GM10248 (cell line): ENCODE results near the gene TMEFF2.

Source experiments
- CTCF ChIA-PET: fragments of 300-600 bp; sonication (Branson Sonifier 250); formaldehyde crosslinking; extraction: SDS; loops from one replicate; lab custom pipeline; 2021; ENCODE audit warnings: antibody characterized with exemption; lab: Yijun Ruan, JAX
- POLR2A ChIA-PET: fragments of 350-650 bp; sonication (Branson Sonifier 250); formaldehyde crosslinking; extraction: SDS; loops from one replicate; lab custom pipeline; 2020; ENCODE audit warnings: antibody characterized with exemption; lab: Yijun Ruan, JAX
- DNase-seq: peaks from one replicate; pipeline ENCODE4 v3.0.0; 2012; ENCODE audit errors: extremely low spot score
- TF ChIP-seq, protein P1 (sequence below): IDR thresholded peaks from 2 replicates; pipeline ENCODE4 v1.5.1; 2012; ENCODE audit warnings: mild to moderate bottlenecking, low read depth; ENCODE audit errors: extremely low read depth, missing control alignments, control extremely low read depth

TMEFF2 gene

DNA sequence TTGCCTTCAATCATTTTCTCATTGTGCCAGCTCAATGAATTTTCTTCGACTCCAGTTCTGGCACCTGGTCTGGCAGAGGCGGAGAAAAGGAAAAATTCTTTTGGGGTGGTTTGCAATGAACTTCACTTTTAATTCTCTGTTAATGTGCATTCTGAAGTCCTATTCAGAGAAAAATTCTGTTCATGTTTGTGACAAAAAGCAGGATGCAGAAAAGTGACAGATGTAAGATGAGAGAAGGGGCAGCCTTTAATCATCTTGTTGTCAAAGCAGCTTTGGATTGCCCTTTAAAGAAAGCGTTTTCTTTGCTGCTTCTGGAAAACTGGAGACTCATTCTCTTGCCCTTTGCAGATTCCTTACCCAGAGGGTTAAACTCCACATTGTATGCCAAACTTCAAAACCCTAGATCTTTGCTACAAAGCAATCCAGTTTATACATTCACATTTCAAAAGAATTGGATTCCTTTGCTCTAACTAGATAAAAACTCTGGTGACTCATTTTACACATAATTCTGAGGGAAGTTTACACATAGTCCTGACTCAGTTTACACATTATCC lies 253.3 kb downstream of the TMEFF2 start:
- ChIA-PET POLR2A (no interaction called here), CTCF (interaction anchor here (0.7 to 1.4 kb wide), 2 partner anchors 9 to 11 kb away, joined by 3 read pairs; no protein-coding TSS in a partner anchor)
- TF ChIP-seq, protein P1, sequence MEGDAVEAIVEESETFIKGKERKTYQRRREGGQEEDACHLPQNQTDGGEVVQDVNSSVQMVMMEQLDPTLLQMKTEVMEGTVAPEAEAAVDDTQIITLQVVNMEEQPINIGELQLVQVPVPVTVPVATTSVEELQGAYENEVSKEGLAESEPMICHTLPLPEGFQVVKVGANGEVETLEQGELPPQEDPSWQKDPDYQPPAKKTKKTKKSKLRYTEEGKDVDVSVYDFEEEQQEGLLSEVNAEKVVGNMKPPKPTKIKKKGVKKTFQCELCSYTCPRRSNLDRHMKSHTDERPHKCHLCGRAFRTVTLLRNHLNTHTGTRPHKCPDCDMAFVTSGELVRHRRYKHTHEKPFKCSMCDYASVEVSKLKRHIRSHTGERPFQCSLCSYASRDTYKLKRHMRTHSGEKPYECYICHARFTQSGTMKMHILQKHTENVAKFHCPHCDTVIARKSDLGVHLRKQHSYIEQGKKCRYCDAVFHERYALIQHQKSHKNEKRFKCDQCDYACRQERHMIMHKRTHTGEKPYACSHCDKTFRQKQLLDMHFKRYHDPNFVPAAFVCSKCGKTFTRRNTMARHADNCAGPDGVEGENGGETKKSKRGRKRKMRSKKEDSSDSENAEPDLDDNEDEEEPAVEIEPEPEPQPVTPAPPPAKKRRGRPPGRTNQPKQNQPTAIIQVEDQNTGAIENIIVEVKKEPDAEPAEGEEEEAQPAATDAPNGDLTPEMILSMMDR, result no peak
- DNase-seq, result no peak

DNA sequence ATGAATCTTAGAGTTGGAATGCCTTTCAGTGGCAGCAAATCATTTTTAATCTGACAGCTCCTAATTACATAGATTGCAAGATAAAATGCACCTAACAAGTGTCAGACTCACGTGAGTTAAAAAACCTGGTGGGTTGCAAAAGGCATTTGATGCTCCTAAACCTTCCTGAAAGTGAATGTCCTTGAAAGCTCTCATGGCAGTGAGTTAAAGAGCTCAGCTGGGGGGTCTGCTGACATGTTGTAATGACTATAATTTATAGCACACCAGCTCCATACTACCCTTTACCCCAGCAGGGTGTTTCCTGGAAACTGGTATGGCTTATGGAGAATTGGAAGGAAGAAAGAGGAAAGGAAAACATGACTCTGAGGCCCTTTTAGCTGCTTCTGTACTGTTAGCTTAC lies 256.0 kb downstream of the TMEFF2 start:
- TF ChIP-seq, protein P1, result no peak
- POLR2A ChIA-PET, result no interaction called here
- no peak for DNase-seq
- CTCF ChIA-PET, result interaction anchor here (0.8 to 1.6 kb wide), 3 partner anchors 24 to 62 kb away, joined by 3 read pairs; no protein-coding TSS in a partner anchor

- ChIA-PET POLR2A (no interaction called here), CTCF (no interaction called here)
- TF ChIP-seq, protein P1, result no peak
- DNase-seq, result no peak
Observed at GRCh38 chr2:191936882-191937405, 257.8 kb downstream of the TMEFF2 start.

- TF ChIP-seq, protein P1, result no peak
- CTCF ChIA-PET, result interaction anchor here (1.0 kb wide), 1 partner anchor 65 kb away, joined by 3 read pairs; no protein-coding TSS in a partner anchor
- POLR2A ChIA-PET, result no interaction called here
- no peak for DNase-seq
Observed at GRCh38 chr2:191935247-191935646, 259.5 kb downstream of the TMEFF2 start.

DNA sequence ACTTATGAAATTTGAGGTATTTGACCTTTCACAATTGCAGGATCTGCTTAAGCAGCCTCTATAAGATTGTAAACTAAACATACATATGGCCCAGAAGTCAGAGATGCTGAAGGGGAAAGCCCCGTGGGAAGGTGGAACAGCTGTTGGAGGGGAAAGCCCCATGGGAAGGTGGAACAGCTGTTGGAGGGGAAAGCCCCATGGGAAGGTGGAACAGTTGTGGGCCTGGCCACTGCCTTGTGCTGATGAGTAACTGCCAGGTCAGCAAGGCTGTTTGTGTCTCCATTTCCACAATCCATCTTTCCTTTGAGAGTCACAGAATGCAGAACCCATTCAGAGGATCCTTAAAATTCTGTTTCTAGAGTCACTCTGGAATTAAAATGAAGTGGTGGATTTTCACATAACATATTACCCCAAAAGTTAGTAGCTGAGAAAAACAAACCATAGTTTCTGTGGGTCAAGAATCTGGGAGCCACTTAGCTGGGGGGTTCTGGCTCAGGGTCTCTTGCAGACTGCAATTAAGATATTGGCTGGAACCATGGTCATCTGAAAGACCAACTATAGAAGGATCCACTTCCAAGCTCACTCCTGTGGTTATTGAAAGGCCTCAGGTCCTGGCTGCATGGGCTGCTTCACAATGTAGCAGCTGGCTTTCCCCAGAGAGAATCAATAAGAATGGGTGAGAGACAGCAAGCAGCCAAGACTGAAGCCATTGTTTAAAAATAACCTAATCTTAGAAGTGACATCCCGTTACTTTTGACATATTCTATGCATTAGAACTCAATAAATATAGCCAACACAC lies 261.2 kb downstream of the TMEFF2 start:
- TF ChIP-seq, protein P1, result no peak
- CTCF ChIA-PET, result interaction anchor here (1.1 to 1.6 kb wide), 7 partner anchors 9 to 121 kb away, joined by 3 to 5 read pairs (median 3); no protein-coding TSS in a partner anchor
- POLR2A ChIA-PET, result no interaction called here
- DNase-seq, result peak; percentile 27

- TF ChIP-seq, protein P1, result no peak
- DNase-seq, result no peak
- ChIA-PET POLR2A (no interaction called here), CTCF (interaction anchor here (1.2 kb wide), 1 partner anchor 10 kb away, joined by 3 read pairs; no protein-coding TSS in a partner anchor)
Observed at GRCh38 chr2:191932286-191932685, 262.4 kb downstream of the TMEFF2 start.
